ENCODE results near the gene ZNF592.

Gene ZNF592

GRCh38 chr15:84846269-84846668 lies 97.9 kb downstream of the ZNF592 start:
- no peaks in the 10 kb centered on the region for H3K27me3 ChIP-seq
- no peaks in the 10 kb centered on the region for H3K4me1 ChIP-seq
- no peaks in the 10 kb centered on the region for H3K36me3 ChIP-seq
- TF ChIP-seq CTCF (IDR thresholded peaks at IDR 0.05; ENCODE audit: low read depth, low read length): no peak
- H3K9me3 ChIP-seq: no peaks in the 10 kb centered on the region
- no peak for DNase-seq
- H3K4me3 ChIP-seq (ENCODE audit: low read depth, low read length): no peak overlapping the region

GRCh38 chr15:84847382-84847781 lies 99.0 kb downstream of the ZNF592 start:
- TF ChIP-seq CTCF (IDR thresholded peaks at IDR 0.05; ENCODE audit: low read depth, low read length): no peak
- Histone ChIP-seq H3K4me1 (no peaks in the 10 kb centered on the region), H3K36me3 (no peaks in the 10 kb centered on the region), H3K9me3 (no peaks in the 10 kb centered on the region), H3K27me3 (no peaks in the 10 kb centered on the region), H3K4me3 (ENCODE audit: low read depth, low read length) (no peak overlapping the region)
- no peak for DNase-seq

- Histone ChIP-seq H3K9me3 (no peaks in the 10 kb centered on the region), H3K27me3 (no peaks in the 10 kb centered on the region), H3K36me3 (no peaks in the 10 kb centered on the region), H3K4me3 (ENCODE audit: low read depth, low read length) (no peak overlapping the region), H3K4me1 (peaks cover 2% of the 10 kb centered on the region; the same call in 1 of the 2 replicates)
- no peak for TF ChIP-seq CTCF (IDR thresholded peaks at IDR 0.05; ENCODE audit: low read depth, low read length)
- DNase-seq: no peak
These were observed 103.8 kb downstream of the ZNF592 start for GRCh38 chr15:84852212-84852611.

GRCh38 chr15:84855136-84855535 lies 106.7 kb downstream of the ZNF592 start:
- Histone ChIP-seq H3K4me3 (ENCODE audit: low read depth, low read length) (no peak overlapping the region), H3K36me3 (no peaks in the 10 kb centered on the region)
- TF ChIP-seq CTCF (IDR thresholded peaks at IDR 0.05; ENCODE audit: low read depth, low read length): no peak

GRCh38 chr15:84855765-84856164 lies 107.4 kb downstream of the ZNF592 start:
- H3K4me1 ChIP-seq: peaks cover 2% of the 10 kb centered on the region; the same call in 1 of the 2 replicates
- no peak for DNase-seq
- H3K4me3 ChIP-seq (ENCODE audit: low read depth, low read length): no peak overlapping the region
- H3K27me3 ChIP-seq: no peaks in the 10 kb centered on the region
- H3K36me3 ChIP-seq: no peaks in the 10 kb centered on the region
- H3K9me3 ChIP-seq: no peaks in the 10 kb centered on the region
- TF ChIP-seq CTCF (IDR thresholded peaks at IDR 0.05; ENCODE audit: low read depth, low read length): no peak

More at GRCh38 chr15:84855136-84855535, 106.7 kb downstream of the ZNF592 start:
- DNase-seq: no peak
- H3K4me1 ChIP-seq: peaks cover 2% of the 10 kb centered on the region; the same call in 1 of the 2 replicates
- H3K27me3 ChIP-seq: no peaks in the 10 kb centered on the region
- H3K9me3 ChIP-seq: no peaks in the 10 kb centered on the region
